ENCODE data around the gene BTBD17. TPM values are rescaled to one million over a fixed set of nuclear protein-coding genes. Genes with fewer than 3 reads are reported as not detected.

Gene BTBD17
- total and polyA plus RNA-seq, 4 donors = 0.17 TPM; not detected in 3

GRCh38 chr17:74353446-74354060 is 8.1 kb downstream of the BTBD17 start:
- 66 to 73% methylated on average over 10 of the region's 10 CpGs for WGBS, 2 donors
- Histone ChIP-seq H3K27me3 (ENCODE audit: control insufficient read depth in 3 of 3, insufficient read depth in 3 of 3, low read length in 2 of 3) (peaks cover 44 to 72% (median 52%) of the 10 kb centered on the region in 3 donors), H3K27ac (ENCODE audit: low read depth in 1 of 2, low read length in 1 of 2) (no peak overlapping the region), H3K9me3 (ENCODE audit: control insufficient read depth in 4 of 4, insufficient read depth in 3 of 4, low read length in 3 of 4) (peaks cover 0 to 6% (median 0%) of the 10 kb centered on the region in 4 donors), H3K9ac (ENCODE audit: insufficient read depth in 1 of 2, low read length in 2 of 2) (no peak overlapping the region), H3K4me3 (no peak overlapping the region), H3K4me1 (ENCODE audit: control insufficient read depth in 5 of 5, insufficient read depth in 5 of 5, low read length in 5 of 5) (peaks cover 0 to 7% (median 0%) of the 10 kb centered on the region in 5 donors), H3K36me3 (ENCODE audit: control insufficient read depth in 4 of 4, insufficient read depth in 4 of 4, low read length in 4 of 4) (no peaks in the 10 kb centered on the region)
- DNase-seq = no peak
- TF ChIP-seq, protein P1, sequence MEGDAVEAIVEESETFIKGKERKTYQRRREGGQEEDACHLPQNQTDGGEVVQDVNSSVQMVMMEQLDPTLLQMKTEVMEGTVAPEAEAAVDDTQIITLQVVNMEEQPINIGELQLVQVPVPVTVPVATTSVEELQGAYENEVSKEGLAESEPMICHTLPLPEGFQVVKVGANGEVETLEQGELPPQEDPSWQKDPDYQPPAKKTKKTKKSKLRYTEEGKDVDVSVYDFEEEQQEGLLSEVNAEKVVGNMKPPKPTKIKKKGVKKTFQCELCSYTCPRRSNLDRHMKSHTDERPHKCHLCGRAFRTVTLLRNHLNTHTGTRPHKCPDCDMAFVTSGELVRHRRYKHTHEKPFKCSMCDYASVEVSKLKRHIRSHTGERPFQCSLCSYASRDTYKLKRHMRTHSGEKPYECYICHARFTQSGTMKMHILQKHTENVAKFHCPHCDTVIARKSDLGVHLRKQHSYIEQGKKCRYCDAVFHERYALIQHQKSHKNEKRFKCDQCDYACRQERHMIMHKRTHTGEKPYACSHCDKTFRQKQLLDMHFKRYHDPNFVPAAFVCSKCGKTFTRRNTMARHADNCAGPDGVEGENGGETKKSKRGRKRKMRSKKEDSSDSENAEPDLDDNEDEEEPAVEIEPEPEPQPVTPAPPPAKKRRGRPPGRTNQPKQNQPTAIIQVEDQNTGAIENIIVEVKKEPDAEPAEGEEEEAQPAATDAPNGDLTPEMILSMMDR (IDR thresholded peaks at IDR 0.05; ENCODE audit: control extremely low read depth, extremely low read depth) = no peak
- no peak for ATAC-seq (ENCODE audit: insufficient read depth, low FRiP score)

DNA sequence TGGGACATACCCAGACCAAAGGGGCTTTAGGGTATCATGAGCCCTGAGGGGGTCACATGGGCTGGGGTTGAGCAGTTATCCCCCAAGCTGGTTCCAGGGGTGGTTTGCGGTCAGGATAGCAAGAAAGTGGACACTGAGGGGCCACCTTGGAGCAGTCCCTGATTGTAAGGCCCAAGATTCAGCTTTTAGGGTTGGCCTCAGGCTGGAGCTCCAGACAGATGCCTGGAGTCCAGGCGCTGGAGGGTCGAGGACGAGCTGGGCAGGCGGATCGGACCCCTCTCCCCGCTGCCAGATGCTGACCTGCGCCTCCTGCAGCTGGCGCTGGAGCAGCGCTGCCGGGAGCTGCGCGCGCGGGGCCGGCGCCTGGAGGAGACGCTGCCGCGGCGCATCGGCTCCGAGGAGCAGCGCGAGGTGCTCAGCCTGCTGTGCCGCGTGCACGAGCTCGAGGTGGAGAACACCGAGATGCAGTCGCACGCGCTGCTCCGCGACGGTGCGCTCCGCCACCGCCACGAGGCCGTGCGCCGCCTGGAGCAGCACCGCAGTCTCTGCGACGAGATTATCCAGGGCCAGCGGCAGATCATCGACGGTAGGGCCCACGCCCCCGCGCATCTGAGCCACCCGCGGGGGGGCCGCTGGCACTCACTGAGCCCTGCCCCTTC is 10.0 kb downstream of the BTBD17 start:
- ATAC-seq (ENCODE audit: insufficient read depth, low FRiP score) (no peak), DNase-seq (no peak)
- WGBS, 2 donors = 4 to 5% methylated on average over 46 to 55 of the region's 55 CpGs
- H3K4me1 ChIP-seq (ENCODE audit: control insufficient read depth in 5 of 5, insufficient read depth in 5 of 5, low read length in 5 of 5) = peaks cover 0 to under 1% (median 0%) of the 10 kb centered on the region in 5 donors
- no peak overlapping the region for H3K9ac ChIP-seq (ENCODE audit: insufficient read depth in 1 of 2, low read length in 2 of 2)
- no peak overlapping the region for H3K4me3 ChIP-seq
- no peaks in the 10 kb centered on the region for H3K36me3 ChIP-seq (ENCODE audit: control insufficient read depth in 4 of 4, insufficient read depth in 4 of 4, low read length in 4 of 4)
- peaks cover 37 to 67% (median 41%) of the 10 kb centered on the region in 3 donors for H3K27me3 ChIP-seq (ENCODE audit: control insufficient read depth in 3 of 3, insufficient read depth in 3 of 3, low read length in 2 of 3)
- no peak overlapping the region for H3K27ac ChIP-seq (ENCODE audit: low read depth in 1 of 2, low read length in 1 of 2)
- peaks cover 0 to 3% (median 0%) of the 10 kb centered on the region in 4 donors for H3K9me3 ChIP-seq (ENCODE audit: control insufficient read depth in 4 of 4, insufficient read depth in 3 of 4, low read length in 3 of 4)
- TF ChIP-seq, protein P1 (IDR thresholded peaks at IDR 0.05; ENCODE audit: control extremely low read depth, extremely low read depth) = no peak

DNA sequence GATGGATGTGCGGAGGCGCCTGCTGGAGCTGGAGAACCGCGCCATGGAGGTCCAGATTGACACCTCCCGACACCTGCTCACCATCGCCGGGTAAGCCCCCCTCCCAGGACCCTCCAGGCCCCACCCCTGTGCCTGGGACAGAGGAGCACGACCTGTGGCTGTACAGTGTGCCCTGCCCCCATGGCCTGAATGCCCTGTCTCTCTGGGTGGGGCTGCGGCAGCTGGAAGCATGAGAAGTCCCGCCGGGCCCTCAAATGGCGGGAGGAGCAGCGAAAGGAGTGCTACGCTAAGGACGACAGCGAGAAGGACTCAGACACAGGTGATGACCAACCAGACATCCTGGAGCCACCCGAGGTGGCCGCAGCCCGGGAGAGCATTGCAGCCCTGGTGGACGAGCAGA is 11.2 kb downstream of the BTBD17 start:
- Histone ChIP-seq H3K9me3 (ENCODE audit: control insufficient read depth in 4 of 4, insufficient read depth in 3 of 4, low read length in 3 of 4) (peaks cover 0 to 3% (median 0%) of the 10 kb centered on the region in 4 donors), H3K9ac (ENCODE audit: insufficient read depth in 1 of 2, low read length in 2 of 2) (no peak overlapping the region), H3K4me3 (no peak overlapping the region), H3K27me3 (ENCODE audit: control insufficient read depth in 3 of 3, insufficient read depth in 3 of 3, low read length in 2 of 3) (peaks cover 29 to 56% (median 33%) of the 10 kb centered on the region in 3 donors), H3K4me1 (ENCODE audit: control insufficient read depth in 5 of 5, insufficient read depth in 5 of 5, low read length in 5 of 5) (no peaks in the 10 kb centered on the region), H3K27ac (ENCODE audit: low read depth in 1 of 2, low read length in 1 of 2) (no peak overlapping the region), H3K36me3 (ENCODE audit: control insufficient read depth in 4 of 4, insufficient read depth in 4 of 4, low read length in 4 of 4) (no peaks in the 10 kb centered on the region)
- ATAC-seq (ENCODE audit: insufficient read depth, low FRiP score) (no peak), DNase-seq (no peak)
- WGBS, 2 donors = 75 to 85% methylated on average over 20 of the region's 20 CpGs
- TF ChIP-seq, protein P1 (IDR thresholded peaks at IDR 0.05; ENCODE audit: control extremely low read depth, extremely low read depth) = no peak
